ENCODE results near the gene TNS4. TPM values are rescaled to one million over a fixed set of nuclear protein-coding genes. Genes with fewer than 3 reads are reported as not detected.

TNS4 gene
- total RNA-seq, 4 donors from 2014 or later = 413 to 1,865 (median 485) TPM

- peak in 1 of 2 donors; percentile 83 for DNase-seq (ENCODE audit: low spot score in 2 of 2)
- TF ChIP-seq, protein P1, sequence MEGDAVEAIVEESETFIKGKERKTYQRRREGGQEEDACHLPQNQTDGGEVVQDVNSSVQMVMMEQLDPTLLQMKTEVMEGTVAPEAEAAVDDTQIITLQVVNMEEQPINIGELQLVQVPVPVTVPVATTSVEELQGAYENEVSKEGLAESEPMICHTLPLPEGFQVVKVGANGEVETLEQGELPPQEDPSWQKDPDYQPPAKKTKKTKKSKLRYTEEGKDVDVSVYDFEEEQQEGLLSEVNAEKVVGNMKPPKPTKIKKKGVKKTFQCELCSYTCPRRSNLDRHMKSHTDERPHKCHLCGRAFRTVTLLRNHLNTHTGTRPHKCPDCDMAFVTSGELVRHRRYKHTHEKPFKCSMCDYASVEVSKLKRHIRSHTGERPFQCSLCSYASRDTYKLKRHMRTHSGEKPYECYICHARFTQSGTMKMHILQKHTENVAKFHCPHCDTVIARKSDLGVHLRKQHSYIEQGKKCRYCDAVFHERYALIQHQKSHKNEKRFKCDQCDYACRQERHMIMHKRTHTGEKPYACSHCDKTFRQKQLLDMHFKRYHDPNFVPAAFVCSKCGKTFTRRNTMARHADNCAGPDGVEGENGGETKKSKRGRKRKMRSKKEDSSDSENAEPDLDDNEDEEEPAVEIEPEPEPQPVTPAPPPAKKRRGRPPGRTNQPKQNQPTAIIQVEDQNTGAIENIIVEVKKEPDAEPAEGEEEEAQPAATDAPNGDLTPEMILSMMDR (IDR thresholded peaks at IDR 0.05) = no peak
- TF ChIP-seq POLR2A (IDR thresholded peaks at IDR 0.05) = no peak
- intact Hi-C loops (cut with DNase I; ENCODE audit: low total_unique reads) = no loop called here
- no peak overlapping the region for H3K4me3 ChIP-seq (ENCODE audit: low read depth, poor library complexity, severe bottlenecking)
- WGBS, 2 donors = 63 to 70% methylated on average over 20 of the region's 20 CpGs
Observed at GRCh38 chr17:40541060-40541872, 39.8 kb upstream of the TNS4 start.

- intact Hi-C loops (cut with DNase I; ENCODE audit: low total_unique reads) = no loop called here
Observed at GRCh38 chr17:40540448-40540847, 39.0 kb upstream of the TNS4 start.

DNA sequence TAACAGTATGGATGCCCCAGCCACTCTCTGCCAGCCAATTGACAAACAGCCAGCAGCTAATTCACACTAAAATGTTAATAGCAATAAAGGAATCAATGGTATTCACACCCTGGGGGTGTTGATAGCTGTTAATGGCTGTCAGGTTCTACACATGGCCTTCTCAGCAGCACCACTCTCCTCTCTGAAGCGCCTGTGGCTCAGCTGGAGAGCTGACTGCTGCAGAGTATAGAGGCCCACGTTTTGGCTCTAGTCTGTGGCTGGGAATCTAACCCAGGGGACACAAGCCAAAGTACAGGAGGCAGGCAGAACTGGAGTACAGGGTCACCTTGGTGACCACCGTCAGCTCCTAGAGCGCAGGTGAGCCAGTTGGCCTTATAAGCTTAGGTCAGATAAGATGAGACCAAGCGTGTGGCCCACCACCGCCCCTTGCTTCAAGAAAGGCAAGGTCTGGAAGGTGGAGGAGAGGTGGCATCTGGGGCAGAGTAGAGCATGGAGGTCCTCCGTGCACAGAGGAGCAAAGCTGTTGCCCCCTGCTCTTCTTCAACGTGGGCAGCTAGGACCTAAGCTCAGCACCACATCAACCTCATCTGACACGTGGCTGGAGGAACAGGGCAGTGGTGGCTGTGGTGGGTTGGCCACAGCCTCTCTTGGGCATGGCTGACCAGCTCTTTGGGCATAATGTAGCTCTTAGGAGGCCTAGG is 38.4 kb upstream of the TNS4 start:
- TF ChIP-seq POLR2A (IDR thresholded peaks at IDR 0.05) = no peak
- TF ChIP-seq, protein P1 (IDR thresholded peaks at IDR 0.05) = no peak
- no peak for DNase-seq (ENCODE audit: low spot score in 2 of 2)
- H3K4me3 ChIP-seq (ENCODE audit: low read depth, poor library complexity, severe bottlenecking) = no peak overlapping the region
- intact Hi-C loops (cut with DNase I; ENCODE audit: low total_unique reads) = loop anchor here (10.0 kb wide), 1 partner anchor 95 kb away; the partner anchor contains the start of gene IGFBP4
- WGBS, 2 donors = 76 to 85% methylated on average over 9 of the region's 9 CpGs

More at GRCh38 chr17:40540448-40540847, 39.0 kb upstream of the TNS4 start:
- DNase-seq (ENCODE audit: low spot score in 2 of 2) = no peak
- TF ChIP-seq, protein P1 (IDR thresholded peaks at IDR 0.05) = no peak
- TF ChIP-seq POLR2A (IDR thresholded peaks at IDR 0.05) = no peak
- WGBS, 2 donors = 80 to 92% methylated on average over 8 of the region's 8 CpGs
- no peak overlapping the region for H3K4me3 ChIP-seq (ENCODE audit: low read depth, poor library complexity, severe bottlenecking)

DNA sequence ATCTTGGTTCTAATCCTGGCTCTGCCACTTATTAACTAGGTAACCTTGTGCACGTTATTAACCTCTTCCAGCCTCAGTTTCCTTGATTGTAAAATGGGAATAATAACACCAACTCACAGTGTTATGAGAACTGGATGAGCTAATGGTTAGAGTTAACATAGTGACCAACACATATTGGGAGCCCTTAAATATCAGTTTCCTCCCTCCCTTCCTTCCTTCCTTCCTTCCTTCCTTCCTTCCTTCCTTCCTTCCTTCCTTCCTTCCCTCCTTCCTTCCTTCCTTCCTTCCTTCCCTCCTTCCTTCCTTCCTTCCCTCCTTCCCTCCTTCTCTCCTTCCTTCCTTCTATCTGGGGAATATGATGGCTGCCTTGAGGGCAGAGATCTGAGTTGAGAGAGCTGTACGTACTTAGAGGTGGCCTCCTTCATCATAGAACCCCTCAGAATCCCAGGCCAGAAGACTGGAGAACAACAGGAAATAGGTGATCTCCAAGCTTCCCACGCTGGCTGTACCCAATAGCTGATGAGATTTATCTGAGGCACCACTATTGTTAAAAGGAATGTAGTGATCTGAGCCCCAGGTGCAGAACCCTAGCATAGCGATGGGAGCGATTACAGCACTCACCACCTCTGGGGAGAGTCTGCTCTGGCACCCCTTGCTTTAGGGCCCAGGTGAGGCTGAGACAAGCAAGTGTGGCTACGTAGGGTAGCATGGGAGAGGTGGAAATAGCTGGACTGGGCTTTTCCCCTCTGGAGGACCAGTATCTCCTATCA is 37.7 kb upstream of the TNS4 start:
- DNase-seq (ENCODE audit: low spot score in 2 of 2) = no peak
- WGBS, 2 donors = 65 to 70% methylated on average over 6 of the region's 6 CpGs
- intact Hi-C loops (cut with DNase I; ENCODE audit: low total_unique reads) = loop anchor here (10.0 kb wide), 1 partner anchor 94 kb away; the partner anchor contains the start of gene IGFBP4
- H3K4me3 ChIP-seq (ENCODE audit: low read depth, poor library complexity, severe bottlenecking) = no peak overlapping the region
- no peak for TF ChIP-seq POLR2A (IDR thresholded peaks at IDR 0.05)

DNA sequence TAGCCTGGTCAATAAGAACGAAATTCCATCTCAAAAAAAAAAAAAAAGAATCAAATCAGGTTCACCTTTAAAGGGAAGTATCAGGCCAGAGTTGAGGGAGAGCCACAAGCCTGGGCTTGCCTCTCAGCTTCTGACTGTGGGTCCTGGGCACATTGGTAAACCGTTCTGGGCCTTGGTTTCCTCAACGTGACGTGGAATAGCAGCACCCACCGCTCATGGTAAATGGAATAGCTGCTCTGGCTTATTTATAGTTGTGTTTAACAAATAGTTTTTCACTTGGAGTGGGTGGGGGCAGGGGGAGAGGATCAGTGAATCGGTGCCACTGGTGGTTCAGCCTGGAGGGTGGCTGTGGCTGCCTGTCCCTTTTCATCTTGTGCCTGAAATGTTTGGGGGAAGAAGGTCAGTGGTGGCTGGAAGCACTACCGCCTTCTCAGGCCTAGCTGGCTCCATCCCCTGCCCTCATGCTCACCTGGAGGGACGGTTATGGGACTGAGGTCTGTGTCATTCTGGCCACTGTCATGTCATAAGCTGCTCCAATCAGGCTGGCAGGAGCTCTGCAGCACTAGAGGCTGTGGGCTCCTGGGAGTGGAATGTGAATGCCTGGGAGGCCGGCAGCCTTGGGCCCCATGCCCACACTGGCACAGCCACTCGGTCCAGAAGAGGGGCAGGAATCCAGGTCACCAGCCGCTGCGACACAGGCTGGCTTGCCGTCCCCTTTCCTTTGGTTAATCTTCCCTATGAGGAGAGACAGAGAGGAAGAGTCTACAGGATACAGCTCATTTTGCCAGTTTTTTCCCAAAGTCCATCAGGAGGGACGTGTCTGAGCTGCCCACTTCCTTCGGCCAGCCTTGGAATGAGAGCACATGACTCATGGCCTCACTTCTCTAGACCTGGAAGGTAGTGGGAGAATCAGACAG is 36.9 kb upstream of the TNS4 start:
- DNase-seq (ENCODE audit: low spot score in 2 of 2) = no peak
- no peak overlapping the region for H3K4me3 ChIP-seq (ENCODE audit: low read depth, poor library complexity, severe bottlenecking)
- intact Hi-C loops (cut with DNase I; ENCODE audit: low total_unique reads) = loop anchor here (10.0 kb wide), 1 partner anchor 93 kb away; the partner anchor contains the start of gene IGFBP4
- 51 to 58% methylated on average over 15 of the region's 15 CpGs for WGBS, 2 donors
- TF ChIP-seq, protein P1 (IDR thresholded peaks at IDR 0.05) = no peak
- TF ChIP-seq POLR2A (IDR thresholded peaks at IDR 0.05) = no peak

Data from lower leg skin (tissue), 4 donors.